ENCODE results near the gene C11orf24.
"Not testable (repeated sequence)": the region's sequence is repeated elsewhere in the genome, so short reads cannot be mapped to it uniquely, and the experiment has no call there.

The C11orf24 gene

GRCh38 chr11:68271781-68272608, at the start of gene C11orf24:
Gene C11orf24, minus strand, starts transcription at chr11:68271973. Its CDS starts 8,206 bp downstream, at chr11:68263767.
- no peak for FAIRE-seq

- FAIRE-seq, result no peak
Observed at GRCh38 chr11:68317147-68317785, 45.5 kb upstream of the C11orf24 start.

DNA sequence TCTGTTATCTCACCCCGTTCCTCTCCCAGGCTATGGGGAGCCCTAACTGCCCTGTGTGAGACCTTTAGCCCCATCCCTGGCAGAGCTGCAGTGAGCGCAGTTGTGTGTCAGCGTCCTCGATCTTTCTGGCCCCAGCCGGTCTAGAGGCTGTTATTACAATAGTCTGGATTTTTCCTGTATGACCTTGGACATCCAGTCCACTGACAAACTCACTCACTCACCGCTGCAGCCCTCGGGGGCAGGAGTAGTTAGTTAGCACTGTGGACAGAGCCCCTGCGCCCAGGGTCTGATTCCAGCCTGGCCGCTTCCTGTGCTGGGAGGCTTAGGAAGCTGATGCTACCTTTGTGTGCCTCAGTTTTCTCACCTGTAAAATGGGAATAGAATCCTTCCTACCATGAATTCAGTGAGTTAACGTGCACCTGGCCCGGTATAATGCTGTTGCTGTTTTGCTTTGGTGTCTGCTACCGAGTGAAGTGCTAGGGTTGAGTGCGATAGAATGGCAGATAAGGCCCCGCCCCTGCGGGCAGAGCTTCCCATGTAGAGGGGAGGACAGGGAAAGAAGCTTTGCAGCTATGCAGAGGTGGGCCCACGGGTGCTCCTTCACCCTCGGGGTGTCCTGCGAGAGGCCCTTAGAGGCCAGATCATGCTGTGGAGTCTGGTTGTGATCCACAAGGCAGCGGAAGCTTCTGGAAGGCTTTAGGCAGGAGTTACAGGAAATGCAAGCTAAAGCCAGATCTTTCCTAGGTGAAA, 43.6 kb upstream of the C11orf24 start:
- no peak for FAIRE-seq

GRCh38 chr11:68314203-68315170, 42.7 kb upstream of the C11orf24 start:
- FAIRE-seq, result no peak

GRCh38 chr11:68313574-68314202, 41.9 kb upstream of the C11orf24 start:
- FAIRE-seq, result no peak

- no peak for FAIRE-seq
Observed at GRCh38 chr11:68312780-68313573, 41.2 kb upstream of the C11orf24 start.

DNA sequence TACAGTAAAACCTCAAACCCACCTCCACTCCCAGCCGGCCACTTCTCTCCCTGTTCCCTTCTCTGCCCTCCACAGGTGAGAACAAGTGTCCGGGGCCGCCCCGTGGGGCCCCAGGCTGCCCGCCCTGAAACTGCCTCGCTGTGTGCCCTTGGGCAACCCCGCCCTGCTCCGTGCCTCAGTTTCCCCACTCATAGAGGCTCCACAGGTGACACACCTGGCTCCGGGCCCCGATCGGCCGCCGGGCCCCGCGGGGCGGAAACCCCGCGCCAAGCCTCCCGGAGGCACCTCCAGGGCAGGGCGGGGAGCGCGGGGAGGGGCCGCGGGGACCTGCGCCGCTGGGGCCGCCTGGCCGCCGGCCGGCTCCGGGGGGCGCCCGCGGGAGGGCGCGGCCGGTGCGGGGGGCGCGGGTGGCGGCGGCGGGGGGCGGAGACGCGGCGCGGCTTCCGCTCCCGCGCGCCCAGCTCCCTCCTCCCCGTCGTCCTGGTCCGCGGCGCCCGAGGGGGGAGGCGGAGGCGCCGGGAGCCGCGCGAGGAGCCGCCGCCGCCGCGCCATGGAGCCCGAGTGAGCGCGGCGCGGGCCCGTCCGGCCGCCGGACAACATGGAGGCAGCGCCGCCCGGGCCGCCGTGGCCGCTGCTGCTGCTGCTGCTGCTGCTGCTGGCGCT, 40.5 kb upstream of the C11orf24 start, which contains the start of gene LRP5:
Gene LRP5 (plus strand): TSS at position 475 of the 663 bp plus-strand sequence. CDS start 124 bp downstream, at position 599.
- no peak for FAIRE-seq

DNA sequence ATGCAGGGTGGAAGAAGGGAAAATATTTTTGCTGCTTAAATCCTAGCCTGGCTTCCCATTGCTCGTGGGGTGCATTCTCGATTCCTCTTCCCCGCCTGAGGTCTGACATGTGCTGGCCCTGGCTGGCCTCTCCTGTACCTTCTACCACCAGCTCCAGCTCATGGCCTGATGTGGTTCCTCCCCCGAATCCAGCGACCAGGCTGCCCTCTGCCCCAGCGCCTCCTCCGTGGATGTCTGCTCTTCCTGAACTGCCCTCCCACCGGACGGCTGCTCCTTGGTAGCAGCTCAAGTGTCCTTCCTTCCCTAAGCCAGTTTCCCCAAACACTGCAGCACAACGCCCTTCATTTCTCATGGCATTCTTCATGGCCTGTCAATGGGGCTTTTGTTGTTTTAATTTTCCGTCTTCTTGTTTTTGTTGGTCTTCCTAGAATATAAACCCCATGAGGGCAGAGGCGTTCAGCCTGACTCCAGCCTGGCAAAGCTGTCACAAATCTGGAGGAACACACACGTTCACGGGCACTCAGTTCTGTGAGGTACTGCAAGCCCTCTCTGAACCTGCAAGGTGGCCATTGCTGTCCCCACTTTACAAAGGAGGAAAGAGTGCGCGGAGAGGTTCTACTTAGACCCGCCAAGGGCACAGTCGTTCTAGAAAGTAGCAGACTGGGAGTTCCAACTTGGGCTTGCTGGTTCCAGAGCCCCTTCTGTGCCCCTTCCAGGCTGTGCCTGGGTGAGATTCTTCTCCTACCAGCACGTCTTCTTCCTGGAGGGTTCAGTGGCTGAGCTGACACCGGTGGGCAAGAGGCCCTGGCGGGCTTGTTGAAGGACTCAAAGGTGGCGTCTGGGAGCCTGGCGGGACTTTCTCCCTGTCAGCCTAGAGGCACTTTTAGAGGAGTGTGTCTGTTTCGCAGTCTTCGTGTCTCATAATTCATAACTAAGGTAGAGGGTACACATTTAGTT, 39.7 kb upstream of the C11orf24 start:
- FAIRE-seq, result no peak

GRCh38 chr11:68309621-68310185, 37.9 kb upstream of the C11orf24 start:
- no peak for FAIRE-seq

DNA sequence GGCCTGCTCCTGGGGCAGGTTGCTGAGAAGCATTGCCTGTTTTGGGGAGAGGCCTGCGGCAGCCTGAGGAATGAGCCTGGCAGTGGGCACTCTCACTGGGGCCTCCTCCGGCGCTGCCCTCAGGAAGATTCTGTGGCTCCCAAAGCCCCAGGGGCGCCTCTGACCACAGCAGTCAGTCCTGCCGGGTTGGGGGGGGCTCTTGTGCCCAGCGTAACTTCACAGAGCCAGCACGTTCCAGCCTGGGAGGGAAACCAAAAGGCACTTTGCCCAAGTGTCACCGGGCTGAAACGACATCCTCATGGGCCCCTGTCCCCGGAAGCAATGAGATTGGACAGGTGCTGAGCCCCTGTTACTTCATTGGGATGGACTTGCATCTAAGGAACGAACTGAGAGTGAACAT, 36.3 kb upstream of the C11orf24 start:
- FAIRE-seq, result no peak

- FAIRE-seq, result no peak
Observed at GRCh38 chr11:68306636-68307035, 34.9 kb upstream of the C11orf24 start.

DNA sequence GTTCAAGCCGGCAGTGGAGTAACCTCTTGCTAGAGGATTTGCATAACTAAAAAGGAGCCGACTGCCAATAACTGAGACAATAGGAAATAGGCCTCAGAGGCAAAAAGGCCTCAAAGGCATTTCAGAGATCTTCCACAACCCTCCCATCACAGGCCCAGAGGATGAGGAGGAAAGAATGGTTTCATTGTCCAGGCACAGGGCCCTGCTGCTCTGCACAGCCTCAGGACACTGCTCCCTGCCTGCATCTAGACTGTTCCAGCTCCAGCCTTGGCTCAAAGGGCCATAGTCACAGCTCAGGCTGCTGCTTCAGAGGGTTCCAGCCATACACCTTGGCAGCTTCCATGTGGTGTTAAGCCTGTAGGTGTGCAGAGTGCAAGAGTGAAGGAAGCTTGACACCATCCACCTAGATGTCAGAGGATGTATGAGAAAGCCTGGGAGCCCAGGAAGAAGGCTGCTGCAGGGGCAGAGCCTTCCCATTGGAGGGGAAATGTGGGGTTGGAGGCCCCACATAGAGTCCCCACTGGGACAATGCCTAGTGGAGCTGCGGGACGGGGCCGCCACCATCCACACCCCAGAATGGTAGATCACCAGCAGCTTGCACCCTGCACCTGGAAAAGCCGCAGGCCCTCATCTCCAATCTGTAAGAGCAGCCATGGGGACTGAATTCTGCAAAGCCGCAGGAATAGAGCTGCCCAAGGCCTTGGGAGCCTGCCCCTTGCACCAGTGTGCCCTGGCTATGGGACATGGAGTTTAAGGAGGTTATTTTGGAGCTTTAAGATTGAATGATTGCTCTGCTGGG, 32.4 kb upstream of the C11orf24 start:
- no peak for FAIRE-seq

DNA sequence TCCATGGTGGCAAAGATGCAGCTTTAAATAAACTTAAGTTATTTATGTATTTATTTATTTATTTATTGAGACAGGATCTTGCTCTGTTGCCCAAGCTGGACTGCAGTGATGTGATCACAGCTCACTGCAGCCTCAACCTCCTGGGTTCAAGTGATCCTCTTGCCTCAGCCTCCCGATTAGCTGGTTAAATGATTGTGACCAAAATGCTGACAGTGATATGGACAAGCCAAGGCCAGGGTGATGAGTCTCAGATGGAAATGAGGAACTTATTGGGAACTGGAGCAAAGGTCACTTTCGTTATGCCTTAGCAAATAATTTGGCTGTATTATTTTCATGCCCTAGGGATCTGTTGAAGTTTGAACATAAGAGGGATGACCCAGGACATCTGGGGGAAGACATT, 31.3 kb upstream of the C11orf24 start:
- no peak for FAIRE-seq

DNA sequence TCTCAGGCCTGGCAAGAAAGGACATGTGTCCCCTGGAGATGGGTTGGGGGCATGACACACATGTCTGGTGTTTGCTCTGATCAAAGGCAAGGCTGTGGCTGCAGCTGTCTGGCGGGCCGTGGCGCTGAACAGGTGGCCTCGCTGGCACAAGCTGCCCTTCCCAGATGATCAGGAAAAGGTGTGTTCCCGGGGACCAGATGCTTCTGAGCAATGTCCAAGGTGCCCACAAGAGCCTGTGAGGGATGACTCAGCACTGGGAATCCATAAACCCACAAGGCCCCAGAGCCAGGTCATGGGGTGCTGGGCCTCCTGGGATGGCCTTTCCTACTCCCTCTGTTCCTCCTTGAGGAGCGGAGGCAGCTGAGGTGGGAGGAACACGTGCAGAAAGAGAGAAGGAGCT, 30.9 kb upstream of the C11orf24 start:
- no peak for FAIRE-seq

GRCh38 chr11:68302256-68302655, 30.5 kb upstream of the C11orf24 start:
- no peak for FAIRE-seq

DNA sequence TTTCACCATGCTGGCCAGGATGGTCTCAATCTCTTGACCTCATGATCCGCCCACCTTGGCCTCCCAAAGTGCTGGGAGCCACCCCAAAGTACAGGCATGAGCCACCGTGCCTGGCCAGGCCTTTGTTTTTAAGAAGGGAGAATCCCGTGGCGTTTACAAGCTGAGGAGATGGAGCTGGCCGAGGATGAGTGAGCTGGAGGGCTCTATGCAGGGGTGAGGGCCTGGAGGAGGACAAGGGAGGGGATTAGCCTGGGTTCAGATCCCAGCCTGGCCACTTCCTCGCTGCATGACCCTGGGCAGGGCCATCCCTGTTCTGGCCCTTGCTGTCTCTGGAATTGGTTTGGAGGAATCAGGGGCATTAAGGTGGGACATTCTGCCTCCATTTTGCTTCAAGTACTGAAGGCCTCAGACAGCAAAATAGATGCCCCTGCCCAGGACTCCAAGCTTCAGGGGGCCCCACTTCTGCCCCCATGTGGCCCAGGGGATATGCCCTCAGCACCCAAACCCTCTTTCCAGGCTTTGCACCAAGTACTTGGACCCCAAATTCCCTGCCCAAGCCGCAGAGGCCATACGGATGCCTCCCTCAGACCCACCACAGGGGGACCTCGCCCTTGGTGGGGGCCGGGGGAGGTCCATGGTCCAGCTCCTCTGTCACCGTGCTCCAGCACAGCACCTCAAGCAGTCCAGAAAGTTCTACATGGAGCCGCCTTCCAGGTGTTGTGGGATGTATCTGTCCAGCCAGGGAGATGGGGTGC, 28.5 kb upstream of the C11orf24 start:
- FAIRE-seq, result no peak

- not testable (repeated sequence) for FAIRE-seq
Observed at GRCh38 chr11:68299517-68299879, 27.7 kb upstream of the C11orf24 start.
